HG02798 (cell line): ENCODE results near the gene ZKSCAN3.
"Not testable (repeated sequence)": the region's sequence is repeated elsewhere in the genome, so short reads cannot be mapped to it uniquely, and the experiment has no call there.

Experiments used
- ATAC-seq: cut with Tn5 transposase; IDR thresholded peaks from one replicate; pipeline ENCODE4 v1.9.1; 2021; ENCODE audit warnings: mild to moderate bottlenecking; ENCODE audit not compliant: unreplicated experiment, poor library complexity

ZKSCAN3 gene

GRCh38 chr6:28340310-28341095 is 9.2 kb upstream of the ZKSCAN3 start:
- no peak for ATAC-seq

GRCh38 chr6:28343898-28344677 is 5.7 kb upstream of the ZKSCAN3 start:
- no peak for ATAC-seq

- ATAC-seq: no peak
These were observed 4.5 kb upstream of the ZKSCAN3 start for GRCh38 chr6:28345201-28345600.

GRCh38 chr6:28347119-28347518 is 2.6 kb upstream of the ZKSCAN3 start:
- ATAC-seq: no peak

GRCh38 chr6:28349344-28349891 is 329 bp upstream of the ZKSCAN3 start:
- ATAC-seq: peak; percentile 7

GRCh38 chr6:28351087-28351486 is 1.3 kb downstream of the ZKSCAN3 start:
- no peak for ATAC-seq

GRCh38 chr6:28351493-28351925 is 1.8 kb downstream of the ZKSCAN3 start:
- ATAC-seq: no peak

- no peak for ATAC-seq
These were observed 3.6 kb downstream of the ZKSCAN3 start for GRCh38 chr6:28353356-28353755.

- no peak for ATAC-seq
These were observed 4.4 kb downstream of the ZKSCAN3 start for GRCh38 chr6:28353981-28354676.

GRCh38 chr6:28354688-28355554 is 5.2 kb downstream of the ZKSCAN3 start:
- ATAC-seq: no peak

- peak; percentile 78 for ATAC-seq
These were observed 6.3 kb downstream of the ZKSCAN3 start for GRCh38 chr6:28355743-28356665.

- no peak for ATAC-seq
These were observed 6.9 kb downstream of the ZKSCAN3 start for GRCh38 chr6:28356666-28357020.

GRCh38 chr6:28357036-28357435 is 7.3 kb downstream of the ZKSCAN3 start:
- no peak for ATAC-seq

- not testable (repeated sequence) for ATAC-seq
These were observed 9.8 kb downstream of the ZKSCAN3 start for GRCh38 chr6:28359562-28359961.

- ATAC-seq: no peak
These were observed 11.2 kb downstream of the ZKSCAN3 start for GRCh38 chr6:28360961-28361360.

- not testable (repeated sequence) for ATAC-seq
These were observed 15.8 kb downstream of the ZKSCAN3 start for GRCh38 chr6:28365590-28365989.

- ATAC-seq: no peak
These were observed 18.8 kb downstream of the ZKSCAN3 start for GRCh38 chr6:28368522-28368921.

GRCh38 chr6:28369463-28369862 is 19.7 kb downstream of the ZKSCAN3 start:
- ATAC-seq: no peak

- ATAC-seq: no peak
These were observed 20.7 kb downstream of the ZKSCAN3 start for GRCh38 chr6:28370440-28370839.
